COLO668 (cell line): Measurements from ENCODE around the gene HDGFL3.
"Not testable (repeated sequence)": the region's sequence is repeated elsewhere in the genome, so short reads cannot be mapped to it uniquely, and the experiment has no call there.

Source experiments
- DNase-seq: peaks from one replicate; lab custom pipeline; 2025; ENCODE audit not compliant: unreplicated experiment; lab: John Stamatoyannopoulos, UW

HDGFL3 gene

GRCh38 chr15:83105440-83105839 is 102.2 kb downstream of the HDGFL3 start:
- no peak for DNase-seq

GRCh38 chr15:83104141-83104540 is 103.5 kb downstream of the HDGFL3 start:
- no peak for DNase-seq

GRCh38 chr15:83102346-83102745 is 105.3 kb downstream of the HDGFL3 start:
- no peak for DNase-seq

- no peak for DNase-seq
Observed at GRCh38 chr15:83100097-83100646, 107.5 kb downstream of the HDGFL3 start.

GRCh38 chr15:83099290-83099689 is 108.3 kb downstream of the HDGFL3 start:
- DNase-seq = no peak

GRCh38 chr15:83098079-83098478 is 109.5 kb downstream of the HDGFL3 start:
- no peak for DNase-seq

GRCh38 chr15:83094583-83094982 is 113.0 kb downstream of the HDGFL3 start:
- no peak for DNase-seq

GRCh38 chr15:83092309-83092976 is 115.2 kb downstream of the HDGFL3 start:
- DNase-seq = no peak

GRCh38 chr15:83091965-83092308 is 115.7 kb downstream of the HDGFL3 start:
- not testable (repeated sequence) for DNase-seq

GRCh38 chr15:83090465-83090864 is 117.2 kb downstream of the HDGFL3 start:
- no peak for DNase-seq

- no peak for DNase-seq
Observed at GRCh38 chr15:83088876-83089275, 118.7 kb downstream of the HDGFL3 start.

GRCh38 chr15:83087576-83087975 is 120.0 kb downstream of the HDGFL3 start:
- no peak for DNase-seq

GRCh38 chr15:83085864-83086552 is 121.6 kb downstream of the HDGFL3 start:
- not testable (repeated sequence) for DNase-seq

GRCh38 chr15:83085461-83085860 is 122.2 kb downstream of the HDGFL3 start:
- not testable (repeated sequence) for DNase-seq

GRCh38 chr15:83082730-83083386 is 124.8 kb downstream of the HDGFL3 start:
- DNase-seq = no peak

- no peak for DNase-seq
Observed at GRCh38 chr15:83081256-83082014, 126.2 kb downstream of the HDGFL3 start.

GRCh38 chr15:83078712-83079111 is 128.9 kb downstream of the HDGFL3 start:
- no peak for DNase-seq
